Activated gamma-delta T cell (primary cell): Measurements from ENCODE around the gene WFS1.

Experiments
- DNase-seq: peaks from one replicate; lab custom pipeline; 2025; lab: John Stamatoyannopoulos, UW

Gene WFS1

GRCh38 chr4:6324999-6325787 is 55.5 kb downstream of the WFS1 start:
- DNase-seq: no peak

- no peak for DNase-seq
Measured at GRCh38 chr4:6325788-6326290, 56.2 kb downstream of the WFS1 start.

- no peak for DNase-seq
Measured at GRCh38 chr4:6326312-6327060, 56.8 kb downstream of the WFS1 start.

GRCh38 chr4:6327220-6327917 is 57.7 kb downstream of the WFS1 start:
- DNase-seq: peak; percentile 56

GRCh38 chr4:6328526-6328925 is 58.9 kb downstream of the WFS1 start:
- no peak for DNase-seq

- DNase-seq: no peak
Measured at GRCh38 chr4:6329478-6330383, 60.1 kb downstream of the WFS1 start.

- DNase-seq: no peak
Measured at GRCh38 chr4:6330384-6330767, 60.7 kb downstream of the WFS1 start.

- no peak for DNase-seq
Measured at GRCh38 chr4:6331018-6331417, 61.4 kb downstream of the WFS1 start.

GRCh38 chr4:6331468-6331867 is 61.8 kb downstream of the WFS1 start:
- no peak for DNase-seq

- DNase-seq: no peak
Measured at GRCh38 chr4:6332042-6332668, 62.5 kb downstream of the WFS1 start.

GRCh38 chr4:6332669-6333050 is 63.0 kb downstream of the WFS1 start:
- DNase-seq: no peak

GRCh38 chr4:6333301-6334202 is 63.9 kb downstream of the WFS1 start:
- no peak for DNase-seq

- DNase-seq: no peak
Measured at GRCh38 chr4:6334203-6334887, 64.7 kb downstream of the WFS1 start.

- no peak for DNase-seq
Measured at GRCh38 chr4:6335040-6335590, 65.5 kb downstream of the WFS1 start.

- DNase-seq: no peak
Measured at GRCh38 chr4:6336166-6336565, 66.5 kb downstream of the WFS1 start.

GRCh38 chr4:6337331-6337935 is 67.8 kb downstream of the WFS1 start:
- DNase-seq: no peak

- DNase-seq: no peak
Measured at GRCh38 chr4:6338175-6338950, 68.7 kb downstream of the WFS1 start.
